Measurements from ENCODE around the gene EDC4.
A peak's percentile ranks its signal among the peaks of the same experiment; 100 is the strongest.

- TF ChIP-seq EP300 (IDR thresholded peaks at IDR 0.05) (peak; percentile 46 to 49), CTCF (IDR thresholded peaks at IDR 0.05) (no peak)
These were observed 11.8 kb downstream of the EDC4 start, which contains the start of gene NRN1L for GRCh38 chr16:67884684-67885083.

Measured in tibial nerve (tissue), 4 donors.